GM18873 (cell line): ENCODE results near the gene TYRO3.

ENCODE experiments used
- ATAC-seq: cut with Tn5 transposase; IDR thresholded peaks from one replicate; pipeline ENCODE4 v1.9.1; 2021; ENCODE audit warnings: mild to moderate bottlenecking, moderate library complexity, moderate number of reproducible peaks; ENCODE audit not compliant: unreplicated experiment, low FRiP score

TYRO3 gene

GRCh38 chr15:41550066-41550775 is 8.8 kb upstream of the TYRO3 start:
- no peak for ATAC-seq

GRCh38 chr15:41553731-41554130 is 5.3 kb upstream of the TYRO3 start:
- ATAC-seq: no peak

GRCh38 chr15:41554343-41554742 is 4.7 kb upstream of the TYRO3 start:
- ATAC-seq: no peak

GRCh38 chr15:41554915-41555314 is 4.1 kb upstream of the TYRO3 start:
- ATAC-seq: no peak

GRCh38 chr15:41556677-41557076 is 2.3 kb upstream of the TYRO3 start:
- no peak for ATAC-seq

GRCh38 chr15:41557673-41558399 is 1.2 kb upstream of the TYRO3 start:
- no peak for ATAC-seq

GRCh38 chr15:41559239-41559782 is 299 bp downstream of the TYRO3 start:
- no peak for ATAC-seq

- ATAC-seq: no peak
Measured at GRCh38 chr15:41560572-41560874, 1.5 kb downstream of the TYRO3 start.

- ATAC-seq: no peak
Measured at GRCh38 chr15:41561104-41561776, 2.2 kb downstream of the TYRO3 start.

GRCh38 chr15:41561777-41562145 is 2.7 kb downstream of the TYRO3 start:
- no peak for ATAC-seq

- no peak for ATAC-seq
Measured at GRCh38 chr15:41562244-41562643, 3.2 kb downstream of the TYRO3 start.

- no peak for ATAC-seq
Measured at GRCh38 chr15:41562784-41563198, 3.8 kb downstream of the TYRO3 start.

- ATAC-seq: no peak
Measured at GRCh38 chr15:41564286-41564959, 5.4 kb downstream of the TYRO3 start.

GRCh38 chr15:41564960-41565502 is 6.0 kb downstream of the TYRO3 start:
- no peak for ATAC-seq

GRCh38 chr15:41565702-41566101 is 6.7 kb downstream of the TYRO3 start:
- ATAC-seq: no peak

- no peak for ATAC-seq
Measured at GRCh38 chr15:41566121-41566885, 7.3 kb downstream of the TYRO3 start.

GRCh38 chr15:41567261-41567660 is 8.2 kb downstream of the TYRO3 start:
- no peak for ATAC-seq

- no peak for ATAC-seq
Measured at GRCh38 chr15:41567862-41568261, 8.8 kb downstream of the TYRO3 start.

- no peak for ATAC-seq
Measured at GRCh38 chr15:41568350-41569017, 9.5 kb downstream of the TYRO3 start.
